ENCODE results near the gene CLCN4. TPM values are rescaled to one million over a fixed set of nuclear protein-coding genes. Genes with fewer than 3 reads are reported as not detected.

The CLCN4 gene
- polyA plus RNA-seq, 5 donors = 3.9 to 5.8 (median 4.2) TPM

DNA sequence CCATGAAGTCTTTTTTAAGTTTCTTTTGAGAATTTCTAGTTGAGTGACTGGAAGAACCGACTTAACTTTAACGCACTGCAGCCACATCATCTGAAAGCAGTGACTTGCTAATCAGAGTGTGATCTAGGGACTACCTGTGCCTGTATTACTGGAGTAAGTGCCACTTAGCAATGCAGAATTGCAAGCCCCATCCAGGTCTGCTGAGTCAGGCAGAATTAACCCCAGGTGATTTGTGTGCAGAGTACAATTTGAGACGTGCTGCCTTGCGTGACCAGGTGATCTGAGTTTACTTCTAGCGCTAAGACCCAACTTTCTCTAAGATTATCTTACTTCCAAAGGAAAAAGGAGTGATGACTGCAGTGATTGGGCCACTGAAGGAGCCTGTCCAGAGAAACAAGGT is 85.3 kb downstream of the CLCN4 start:
- DNase-seq = no peak

DNA sequence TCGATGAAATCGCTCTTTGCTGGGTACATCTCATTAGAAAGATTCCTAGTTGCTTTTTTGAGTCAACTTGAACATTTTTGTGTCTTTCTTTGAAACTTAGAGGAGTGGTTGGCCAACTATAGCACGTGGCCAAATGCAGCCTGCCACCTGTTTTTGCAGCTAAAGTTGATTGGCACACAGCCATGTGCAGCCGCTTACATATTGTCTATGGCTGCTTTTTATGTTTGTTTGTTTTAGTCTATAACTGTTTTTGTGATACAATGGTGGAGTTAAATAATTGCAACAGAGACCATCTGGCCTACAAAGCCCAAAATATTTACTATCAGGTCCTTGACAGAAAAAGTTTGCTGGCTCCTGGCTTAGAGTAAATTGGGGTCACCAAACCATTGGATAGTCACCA is 86.3 kb downstream of the CLCN4 start:
- DNase-seq = peak; percentile 9 to 15

DNA sequence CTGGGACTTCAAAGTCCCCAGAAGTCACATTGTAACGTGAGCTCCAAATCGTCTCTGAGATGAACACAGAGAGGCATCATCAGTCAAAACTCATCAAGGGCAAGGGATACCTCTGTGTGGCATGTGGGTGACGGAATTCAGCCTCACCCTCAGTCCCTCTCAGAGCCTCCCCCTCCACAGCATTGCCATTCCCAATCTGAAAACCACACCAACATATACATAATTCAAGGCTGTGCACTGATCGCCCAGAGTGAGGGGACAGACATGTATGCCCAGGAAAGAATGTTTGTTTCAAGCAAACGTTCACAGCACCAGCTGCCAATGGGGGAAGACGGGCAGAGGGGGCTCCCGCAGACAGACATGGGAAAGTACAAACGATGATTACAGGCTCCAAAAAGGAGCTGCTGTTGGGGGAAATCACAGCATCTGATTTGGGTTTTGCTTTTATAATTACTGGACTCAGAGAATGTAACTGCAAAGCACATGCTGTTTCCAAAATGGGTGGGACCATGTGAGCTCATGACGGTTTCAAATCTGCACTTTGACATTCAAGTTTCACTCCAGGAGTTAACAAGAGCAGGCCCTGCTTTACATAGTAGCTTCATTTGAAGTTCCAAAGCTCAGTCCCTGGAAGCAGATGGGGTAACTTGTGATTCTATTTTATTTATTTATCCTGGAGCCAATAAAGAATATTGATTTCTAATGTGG is 88.3 kb downstream of the CLCN4 start:
- no peak for DNase-seq

DNA sequence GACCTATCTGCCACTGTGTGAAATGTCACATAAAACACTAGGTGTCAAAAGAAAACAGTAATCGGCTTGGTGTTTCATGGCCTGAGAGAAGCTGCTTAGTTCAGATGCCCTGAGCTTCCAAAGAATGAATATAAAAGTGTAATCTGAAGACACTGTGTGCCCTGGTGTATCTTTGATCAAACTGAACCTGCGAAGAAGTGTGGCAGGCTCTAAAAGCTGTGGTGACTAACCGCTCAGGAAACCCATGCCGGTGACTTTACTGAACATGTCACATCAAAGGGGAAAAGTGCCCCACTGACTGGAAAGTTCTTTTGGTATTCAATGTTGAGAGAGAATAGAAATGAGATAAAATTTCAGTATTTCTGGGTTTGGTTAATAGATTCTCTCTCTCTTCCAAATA is 89.1 kb downstream of the CLCN4 start:
- DNase-seq = no peak

DNA sequence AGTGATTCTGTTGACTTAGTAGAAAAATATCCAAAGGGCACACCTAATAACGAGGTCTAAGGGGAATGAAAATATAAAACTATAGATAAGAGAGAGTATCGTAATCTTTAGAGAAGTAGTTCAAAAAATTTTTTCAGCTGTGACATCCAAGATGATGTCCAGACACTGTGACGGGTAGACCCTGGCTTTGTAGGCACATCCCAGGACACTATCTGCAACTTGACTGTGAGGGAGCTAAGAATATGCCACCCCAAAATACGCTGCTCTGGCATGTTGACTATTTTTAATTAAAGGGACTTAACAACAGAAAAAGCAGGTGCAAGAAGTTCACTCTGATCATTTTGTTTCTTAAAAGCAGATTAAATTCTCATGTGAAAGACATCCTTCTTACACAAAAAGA is 89.5 kb downstream of the CLCN4 start:
- DNase-seq = no peak

DNA sequence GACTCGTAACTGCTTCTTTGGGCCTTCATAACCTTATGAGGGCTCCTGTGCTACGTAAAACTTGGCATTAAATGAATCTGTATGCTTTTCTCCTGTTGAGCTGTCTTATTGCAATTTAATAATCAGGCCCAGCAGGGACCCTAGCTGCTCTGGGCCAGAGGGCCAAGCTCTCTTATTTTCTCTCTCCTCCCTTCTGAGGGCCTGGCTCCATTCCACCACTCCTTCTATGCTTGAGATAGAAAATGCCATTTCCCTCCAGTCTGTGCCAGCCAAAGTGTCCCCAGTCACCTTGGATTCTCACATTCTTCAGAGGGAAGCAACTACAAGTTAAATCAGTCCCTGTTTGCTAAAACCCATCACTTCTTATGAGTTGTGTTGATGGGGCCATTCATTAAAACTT is 90.1 kb downstream of the CLCN4 start:
- DNase-seq = no peak

DNA sequence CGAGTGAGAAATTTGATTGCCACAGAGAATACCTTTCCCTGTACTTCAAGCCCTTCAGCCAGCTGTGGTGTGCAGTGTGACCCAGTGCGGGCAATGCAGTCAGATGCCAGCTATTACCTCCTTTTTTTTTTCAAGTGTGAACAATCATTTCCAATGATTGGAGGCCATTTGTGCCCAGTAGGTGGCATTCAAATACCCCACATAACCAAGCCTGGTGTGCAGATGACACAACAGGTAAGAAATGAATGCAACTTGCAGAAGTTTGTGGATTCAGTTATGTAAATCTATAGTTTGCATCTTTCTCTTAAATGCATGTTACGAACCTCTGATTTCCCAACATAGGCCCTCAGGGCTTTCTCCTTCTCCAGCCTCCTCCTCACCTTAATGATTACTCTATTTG is 98.0 kb downstream of the CLCN4 start:
- no peak for DNase-seq

DNA sequence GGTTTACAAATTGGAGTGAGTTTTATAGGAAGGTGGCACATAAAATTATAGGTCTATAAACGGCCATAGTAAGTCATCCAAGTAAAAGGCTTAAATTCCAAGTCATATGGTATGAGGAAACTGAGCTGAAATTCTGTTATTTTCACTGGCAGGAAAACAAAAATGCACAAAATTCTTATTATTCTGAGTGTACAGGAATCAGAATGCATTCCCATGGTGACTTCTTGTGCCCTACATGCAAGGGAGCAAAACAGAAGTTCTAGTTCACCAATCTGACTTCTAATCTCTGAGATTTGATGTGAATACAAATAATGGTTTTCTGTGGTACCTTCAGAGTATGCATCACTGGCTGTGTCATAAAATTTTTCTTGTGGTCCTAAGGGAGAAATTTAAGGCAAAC is 102.9 kb downstream of the CLCN4 start:
- DNase-seq = no peak

GRCh38 chrX:10265775-10266174 is 109.0 kb downstream of the CLCN4 start:
- DNase-seq = no peak

DNA sequence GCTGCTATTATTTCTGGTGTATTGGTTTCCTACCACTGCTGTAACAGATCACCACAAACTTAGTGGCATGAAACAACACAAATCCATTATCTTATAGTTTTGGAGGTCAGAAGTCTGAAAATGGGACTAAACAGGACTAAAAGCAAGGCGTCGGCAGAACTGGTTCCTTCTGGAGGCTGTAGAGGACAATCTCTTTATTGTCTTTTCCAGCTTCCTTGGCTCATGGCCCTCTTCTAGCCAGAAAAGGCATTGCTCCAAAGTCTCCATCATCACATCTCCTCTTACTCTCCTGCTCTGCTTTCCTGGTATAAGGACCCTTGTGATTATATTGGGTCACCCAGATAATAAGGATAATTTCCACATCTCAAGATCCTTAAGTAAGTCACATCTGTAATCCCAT is 121.9 kb downstream of the CLCN4 start:
- DNase-seq = no peak

- DNase-seq = no peak
Observed at GRCh38 chrX:10280071-10280470, 123.3 kb downstream of the CLCN4 start.

- DNase-seq = no peak
Observed at GRCh38 chrX:10282490-10282889, 125.7 kb downstream of the CLCN4 start.

DNA sequence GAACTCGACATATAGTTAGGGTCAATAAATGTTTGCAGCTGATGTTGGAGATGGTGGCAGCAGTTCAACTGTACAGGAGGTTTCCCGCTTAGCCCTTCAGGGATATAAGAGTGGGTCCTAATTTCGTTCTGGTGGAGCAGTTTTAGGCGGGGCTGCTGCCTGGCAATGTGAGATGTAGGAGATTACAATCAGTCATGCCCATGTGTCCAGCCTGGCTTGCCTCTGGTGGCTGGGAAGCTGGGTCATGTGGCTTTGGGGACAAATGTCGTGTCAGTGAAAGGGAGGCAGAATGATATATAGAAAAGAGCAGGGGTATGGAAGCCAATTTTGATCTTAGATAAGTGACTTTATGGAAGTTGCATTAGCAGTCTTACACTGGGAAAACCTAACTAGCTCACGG is 129.4 kb downstream of the CLCN4 start:
- DNase-seq = no peak

Other genes with a start within 250 kb of the CLCN4 start
- under 1 TPM in 3 of 5 donors, not detected in 2; 0.16 to 0.37 (median 0.26) TPM for gene CLDN34, start 189.6 kb upstream of the CLCN4 start, polyA plus RNA-seq (ENCODE audit: insufficient read depth in 1 of 5, insufficient read length in 5 of 5, low replicate concordance in 1 of 5)

All from right lung (tissue), 5 donors.